COLO668 (cell line): Measurements from ENCODE around the gene CACNA2D1.

Experiments
- DNase-seq: peaks from one replicate; lab custom pipeline; 2025; ENCODE audit not compliant: unreplicated experiment; lab: John Stamatoyannopoulos, UW

Gene CACNA2D1

DNA sequence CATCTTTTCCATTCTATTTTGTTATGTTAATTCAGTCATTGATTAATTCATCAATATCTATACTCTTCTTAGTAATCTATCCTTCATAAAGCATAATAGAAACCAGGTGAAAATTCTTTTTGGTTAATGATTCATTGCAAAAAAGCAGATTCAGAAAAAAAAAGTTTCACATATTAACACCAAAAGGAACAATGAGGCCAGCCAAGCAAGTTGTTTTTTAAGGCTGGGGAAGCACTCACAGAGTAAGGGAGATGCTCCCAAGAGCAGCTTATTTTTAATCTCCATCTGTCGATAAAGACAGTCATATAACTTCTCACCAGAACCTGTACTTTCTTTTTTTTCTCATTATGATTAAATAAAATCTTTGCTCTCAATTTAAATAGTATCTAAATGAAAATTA, 95.8 kb downstream of the CACNA2D1 start:
- DNase-seq = no peak

DNA sequence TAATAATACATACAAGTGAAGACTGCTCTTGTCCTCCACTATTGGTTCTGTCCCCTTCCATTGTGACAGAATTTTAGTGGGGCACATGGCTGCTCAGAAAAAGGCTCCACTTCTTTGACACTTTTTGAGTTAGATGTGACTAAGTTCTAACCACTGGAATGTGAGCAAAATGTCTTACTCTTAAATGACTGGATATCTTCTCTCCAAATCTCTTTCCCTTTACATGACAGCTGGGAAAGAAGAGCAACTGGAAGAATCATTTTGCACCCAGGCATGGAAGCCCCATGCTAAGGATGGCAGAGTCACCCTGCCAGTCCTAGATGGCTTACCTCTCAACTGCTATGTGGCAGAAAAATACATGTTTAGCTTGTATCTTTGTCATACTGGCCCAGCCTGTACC, 97.7 kb downstream of the CACNA2D1 start:
- DNase-seq = no peak

- DNase-seq = no peak
These were observed 99.9 kb downstream of the CACNA2D1 start for GRCh38 chr7:82343716-82344115.

GRCh38 chr7:82339958-82340357, 103.6 kb downstream of the CACNA2D1 start:
- no peak for DNase-seq

GRCh38 chr7:82335927-82336326, 107.7 kb downstream of the CACNA2D1 start:
- peak; percentile 73 for DNase-seq

DNA sequence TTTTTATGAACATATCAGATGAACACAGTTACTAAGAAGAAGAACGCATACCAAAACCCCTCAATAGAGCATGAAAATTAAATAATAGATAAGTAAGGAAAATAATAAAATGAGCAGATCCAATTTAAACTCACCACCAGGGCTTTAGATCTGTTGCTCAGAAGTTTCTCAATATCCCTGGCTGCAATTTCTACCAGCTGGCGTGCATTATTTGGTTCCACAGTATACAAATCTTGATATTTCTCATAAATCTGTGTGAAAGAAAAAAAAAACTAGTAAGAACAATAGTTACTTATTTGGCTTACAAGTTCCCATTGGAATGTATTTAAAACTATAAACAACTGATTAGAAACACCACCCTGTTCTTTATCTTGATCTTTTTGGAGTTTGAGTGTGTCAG, 108.6 kb downstream of the CACNA2D1 start:
- no peak for DNase-seq

- no peak for DNase-seq
These were observed 112.3 kb downstream of the CACNA2D1 start for GRCh38 chr7:82331234-82331633.

DNA sequence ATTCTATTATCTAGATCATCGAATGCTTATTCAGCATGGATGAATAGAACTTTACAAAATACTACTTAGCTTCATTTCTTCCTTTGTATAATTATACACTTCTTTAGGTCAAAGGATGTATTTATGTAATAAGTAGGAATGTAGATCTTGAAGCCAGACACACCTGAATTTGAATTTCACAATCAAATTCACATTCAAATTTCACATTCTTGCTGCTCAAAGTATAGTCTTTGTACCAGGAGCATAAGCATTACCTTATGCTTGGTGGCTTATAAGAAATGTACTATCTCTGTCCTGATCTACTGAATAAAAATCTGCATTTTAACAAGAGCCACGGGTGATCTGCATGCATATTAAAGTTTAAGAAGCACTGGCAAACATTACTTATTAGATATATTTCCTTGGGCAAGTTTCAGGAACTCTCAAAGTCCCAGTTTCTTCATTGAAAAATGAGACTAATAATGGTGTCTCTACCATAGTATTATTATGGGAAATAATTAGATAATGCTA, 112.8 kb downstream of the CACNA2D1 start:
- DNase-seq = no peak

GRCh38 chr7:82327898-82328297, 115.7 kb downstream of the CACNA2D1 start:
- DNase-seq = no peak

- no peak for DNase-seq
These were observed 118.2 kb downstream of the CACNA2D1 start for GRCh38 chr7:82325416-82325815.

DNA sequence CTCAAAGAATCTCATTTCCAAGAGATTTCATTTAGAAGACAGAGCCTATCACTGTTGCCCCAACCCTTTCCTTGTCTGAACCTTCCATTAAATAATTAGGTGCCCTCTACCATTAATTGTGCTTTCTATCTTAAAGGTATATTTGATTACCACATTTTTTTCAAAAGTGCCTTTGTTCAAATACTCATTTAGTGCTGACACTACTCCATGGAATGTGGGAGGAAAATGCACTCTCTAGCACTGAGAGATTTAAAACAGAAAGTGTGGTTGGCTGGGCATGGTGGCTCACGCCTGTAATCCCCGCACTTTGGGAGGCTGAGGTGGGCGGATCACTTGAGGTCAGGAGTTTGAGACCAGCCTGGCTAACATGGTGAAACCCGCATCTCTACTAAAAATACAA, 119.8 kb downstream of the CACNA2D1 start:
- no peak for DNase-seq

- no peak for DNase-seq
These were observed 123.9 kb downstream of the CACNA2D1 start for GRCh38 chr7:82319674-82320118.

DNA sequence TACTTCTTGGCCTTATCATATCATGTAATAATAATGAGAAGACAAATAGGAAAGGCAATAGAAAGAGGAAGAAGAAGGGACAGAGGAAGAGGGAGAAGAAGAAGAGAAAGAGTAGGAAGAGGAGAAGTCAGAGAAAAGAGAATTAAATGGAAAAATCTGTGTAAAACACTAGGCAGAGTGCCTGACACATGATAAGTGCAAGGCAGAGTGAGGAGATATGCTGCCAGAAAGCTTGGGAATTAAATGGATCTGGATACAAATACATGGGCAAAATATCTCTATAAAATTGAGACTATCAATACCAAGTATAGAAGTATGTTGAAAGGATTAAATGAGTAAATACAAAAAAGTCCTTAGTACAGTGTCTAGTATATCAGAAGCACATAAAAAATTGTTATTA, 124.8 kb downstream of the CACNA2D1 start:
- DNase-seq = no peak

GRCh38 chr7:82317760-82318159, 125.8 kb downstream of the CACNA2D1 start:
- no peak for DNase-seq

DNA sequence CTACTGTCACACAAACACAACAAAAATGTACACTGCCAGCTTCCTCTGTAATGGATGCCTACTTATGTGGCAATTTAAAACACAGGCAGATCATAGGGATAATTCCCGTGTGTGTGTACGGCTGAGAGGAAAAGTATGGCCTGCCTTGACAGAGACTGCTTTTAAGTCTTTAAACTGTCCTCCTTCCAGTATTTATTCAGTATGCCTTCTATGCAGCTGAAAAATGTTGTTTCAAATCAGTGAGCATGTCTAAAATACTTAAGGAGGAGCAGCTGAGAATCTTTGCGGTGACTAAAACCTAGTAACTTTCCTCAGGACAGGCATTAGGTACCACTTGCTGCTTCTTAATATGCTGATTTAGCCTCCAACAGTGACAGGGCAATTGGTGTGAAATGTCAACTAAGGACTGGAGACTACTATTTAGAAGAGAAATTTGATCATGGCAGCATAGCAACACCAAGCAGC, 126.3 kb downstream of the CACNA2D1 start:
- no peak for DNase-seq

DNA sequence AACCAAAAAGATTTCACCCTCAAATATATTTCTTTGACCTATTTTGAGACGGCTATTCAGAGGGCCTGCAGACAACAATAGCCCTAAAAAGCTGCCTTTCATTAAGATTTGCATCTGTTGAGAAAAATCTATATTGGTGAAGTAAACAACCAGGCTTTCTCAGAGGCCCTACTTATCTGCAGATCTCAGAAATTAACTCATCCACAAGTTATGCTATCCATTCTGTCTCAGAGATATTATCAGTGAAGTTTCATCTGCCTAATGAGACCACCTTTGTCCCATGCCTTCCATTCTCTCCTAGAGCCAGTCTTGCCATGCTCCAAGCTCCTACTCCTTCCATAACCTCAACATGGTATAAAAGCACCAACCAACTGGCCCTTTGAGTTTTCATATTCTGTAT, 130.3 kb downstream of the CACNA2D1 start:
- no peak for DNase-seq

GRCh38 chr7:82312646-82313045, 130.9 kb downstream of the CACNA2D1 start:
- DNase-seq = no peak

- no peak for DNase-seq
These were observed 138.1 kb downstream of the CACNA2D1 start for GRCh38 chr7:82305347-82306005.

GRCh38 chr7:82294865-82295264, 148.7 kb downstream of the CACNA2D1 start:
- no peak for DNase-seq

DNA sequence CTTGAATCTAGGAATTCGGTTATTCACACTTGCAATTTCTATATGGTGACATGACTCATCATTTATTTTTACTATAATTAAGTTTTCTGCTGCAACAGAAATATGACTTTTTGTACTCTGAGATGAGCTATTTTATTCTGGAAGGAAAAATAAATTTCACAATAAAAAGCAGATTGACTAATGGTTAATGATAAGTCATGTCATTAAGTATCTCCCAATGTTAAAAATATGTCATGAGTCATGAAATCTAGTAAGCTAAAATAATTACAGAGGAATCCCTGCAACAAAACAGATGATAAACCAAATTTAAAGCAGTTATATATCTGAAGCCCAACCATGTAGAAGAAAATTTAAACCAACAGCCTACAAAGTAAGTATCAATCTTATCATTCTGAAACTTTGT, 149.2 kb downstream of the CACNA2D1 start:
- DNase-seq = no peak

DNA sequence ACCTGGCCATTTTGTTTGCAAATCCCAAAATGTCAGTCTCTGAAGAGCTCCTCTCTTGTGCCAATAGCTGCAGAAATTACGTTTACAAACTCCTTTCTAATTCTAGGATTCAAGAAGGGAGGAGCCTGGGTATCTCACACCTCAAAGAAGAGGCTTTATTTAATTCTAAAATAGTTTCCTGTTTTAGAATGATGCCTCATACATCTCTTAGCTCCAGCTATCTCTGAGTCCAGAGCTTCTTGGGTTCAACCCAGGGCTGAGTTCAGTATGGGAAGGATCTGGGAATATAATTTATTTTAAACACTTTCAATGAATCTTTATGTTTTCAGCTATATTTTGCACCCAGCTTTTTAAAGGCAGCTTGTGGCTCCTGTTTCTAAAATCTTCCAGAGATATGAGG, 150.1 kb downstream of the CACNA2D1 start:
- DNase-seq = no peak

DNA sequence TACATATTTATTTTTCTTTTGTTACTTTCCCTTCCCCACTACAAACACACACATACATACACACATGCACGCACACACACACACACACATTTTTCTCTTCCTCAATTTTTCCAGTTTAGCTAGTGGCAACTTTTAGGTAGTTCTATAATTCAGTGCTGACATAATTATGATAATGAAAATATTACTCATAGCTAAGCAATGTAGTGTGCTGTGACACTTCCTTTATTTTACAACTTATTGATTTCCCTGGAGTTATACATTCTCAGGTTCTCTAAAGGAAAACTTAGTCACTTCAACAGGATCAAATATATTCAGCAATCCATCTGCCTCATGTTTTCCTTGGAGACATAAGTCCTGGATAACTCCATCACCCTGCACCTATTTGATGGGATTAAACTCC, 151.6 kb downstream of the CACNA2D1 start:
- no peak for DNase-seq

- no peak for DNase-seq
These were observed 153.7 kb downstream of the CACNA2D1 start for GRCh38 chr7:82289889-82290288.
